Measurements from ENCODE around the gene TIMP2.

The TIMP2 gene

GRCh38 chr17:78804777-78805176, 120.4 kb downstream of the TIMP2 start:
- no peak for DNase-seq

GRCh38 chr17:78803186-78803845, 121.9 kb downstream of the TIMP2 start:
- DNase-seq: peak; percentile 58
